HS-27A (cell line): Measurements from ENCODE around the gene DUSP16.
"Not testable (repeated sequence)": the region's sequence is repeated elsewhere in the genome, so short reads cannot be mapped to it uniquely, and the experiment has no call there.

Source experiments
- DNase-seq: peaks from one replicate; pipeline ENCODE4 v3.0.0-alpha.2; 2012; ENCODE audit warnings: low read depth, missing footprints

The DUSP16 gene

GRCh38 chr12:12495536-12495935, 67.1 kb downstream of the DUSP16 start:
- DNase-seq = no peak

DNA sequence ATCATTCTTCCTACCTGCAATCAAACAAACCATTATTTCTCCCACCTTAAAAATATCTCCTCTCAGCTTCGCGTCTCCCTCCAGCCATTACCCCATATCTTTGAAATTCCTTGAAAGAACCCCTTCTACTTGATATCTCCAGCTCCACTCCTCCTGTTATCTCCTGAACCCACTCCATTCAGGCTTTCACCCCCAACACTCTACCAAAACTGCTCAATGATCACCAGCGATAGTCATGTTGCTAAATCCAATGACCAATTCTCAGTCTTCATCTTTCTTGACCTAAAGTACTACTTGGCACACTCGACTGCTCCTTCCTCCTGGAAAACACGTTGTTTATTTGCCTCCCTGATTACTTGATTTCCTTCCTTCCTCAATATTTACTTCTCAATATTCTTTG, 70.1 kb downstream of the DUSP16 start:
- DNase-seq = no peak

- DNase-seq = no peak
Measured at GRCh38 chr12:12491606-12492005, 71.1 kb downstream of the DUSP16 start.

DNA sequence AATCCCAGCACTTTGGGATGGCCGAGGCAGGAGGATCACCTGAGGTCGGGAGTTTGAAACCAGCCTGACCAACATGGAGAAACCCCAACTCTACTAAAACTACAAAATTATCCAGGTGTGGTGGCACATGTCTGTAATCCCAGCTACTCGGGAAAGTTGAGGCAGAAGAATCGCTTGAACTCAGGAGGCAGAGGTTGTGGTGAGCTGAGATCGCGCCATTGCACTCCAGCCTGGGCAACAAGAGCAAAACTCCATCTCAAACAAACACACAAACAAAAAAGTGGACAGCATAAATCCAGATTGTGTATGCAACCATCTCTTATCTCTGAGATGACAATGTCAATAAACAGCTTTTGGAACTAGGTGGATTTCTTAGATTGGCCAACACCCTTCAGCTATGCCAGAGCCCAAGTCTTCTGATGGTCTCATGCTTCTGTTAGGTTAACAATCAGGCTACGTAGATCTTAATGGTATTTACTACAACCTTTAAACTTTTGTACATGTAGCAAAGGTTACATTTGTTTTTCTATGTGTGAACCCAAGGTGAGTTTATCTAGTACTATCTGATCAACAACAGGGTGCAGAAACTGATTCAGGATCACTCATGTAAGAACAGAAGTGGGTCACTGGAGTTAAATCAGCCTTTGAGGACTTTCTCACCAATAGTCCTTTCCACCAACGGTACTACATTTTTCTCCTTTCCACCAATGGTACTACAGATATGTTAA, 73.7 kb downstream of the DUSP16 start:
- no peak for DNase-seq

DNA sequence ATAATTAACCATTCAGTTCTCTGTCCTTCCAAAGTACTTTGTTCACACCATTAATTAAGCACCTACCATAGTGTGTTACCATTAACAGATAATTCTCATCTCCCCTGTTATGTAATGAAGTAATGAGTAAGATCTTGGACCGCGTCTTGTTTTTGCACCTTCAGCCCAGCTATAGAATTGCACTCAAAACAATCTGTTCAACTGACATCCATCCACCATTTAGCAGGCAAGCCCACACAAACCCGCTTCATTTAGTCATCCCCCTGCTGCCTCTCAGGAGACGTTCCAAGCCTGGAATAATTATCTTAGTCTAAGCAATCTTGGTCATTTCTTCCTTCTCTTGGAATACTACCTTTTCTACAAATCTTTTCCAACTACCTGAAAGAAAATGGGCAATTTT, 74.4 kb downstream of the DUSP16 start:
- no peak for DNase-seq

DNA sequence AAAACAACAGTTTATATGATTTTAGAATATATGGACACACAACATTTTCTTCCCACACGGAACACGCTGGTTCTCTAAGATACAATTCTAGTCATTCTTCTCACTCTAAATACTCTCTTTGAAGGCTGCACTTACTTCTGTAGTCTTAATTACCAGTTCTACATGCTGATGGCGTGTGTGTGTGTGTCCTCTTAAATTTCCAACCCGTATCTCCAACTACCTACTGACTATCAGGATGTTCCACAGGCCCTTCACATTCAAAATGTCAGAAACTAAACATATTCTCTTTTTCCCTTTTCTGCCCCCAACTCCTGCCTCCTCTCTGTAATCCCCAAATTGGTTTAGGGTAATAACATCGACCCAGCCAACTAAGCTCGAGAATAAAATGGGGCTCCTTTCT, 75.2 kb downstream of the DUSP16 start:
- DNase-seq = no peak

- no peak for DNase-seq
Measured at GRCh38 chr12:12486661-12487240, 75.9 kb downstream of the DUSP16 start.

- DNase-seq = no peak
Measured at GRCh38 chr12:12483438-12483837, 79.2 kb downstream of the DUSP16 start.

DNA sequence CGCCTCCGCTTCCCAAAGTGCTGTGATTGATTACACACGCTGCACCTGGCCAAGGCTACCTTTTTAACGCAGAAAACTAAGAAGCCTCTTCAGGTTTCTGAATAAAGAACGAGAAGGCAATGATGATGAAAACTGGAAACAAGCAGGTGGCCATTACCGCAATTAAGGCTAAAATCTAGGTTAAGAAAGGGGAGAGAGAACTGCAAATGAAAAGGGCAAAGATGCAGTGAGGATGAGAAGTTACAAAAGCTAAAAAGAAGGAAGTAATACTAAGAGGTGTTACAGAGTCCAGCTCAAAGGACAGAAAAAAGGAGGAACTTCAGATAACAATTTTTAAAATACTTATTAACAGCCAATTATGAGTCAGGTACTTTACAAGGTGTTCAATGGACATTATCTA, 79.7 kb downstream of the DUSP16 start:
- DNase-seq = no peak

GRCh38 chr12:12482150-12482761, 80.4 kb downstream of the DUSP16 start:
- DNase-seq = no peak

GRCh38 chr12:12481631-12482030, 81.0 kb downstream of the DUSP16 start:
- no peak for DNase-seq

DNA sequence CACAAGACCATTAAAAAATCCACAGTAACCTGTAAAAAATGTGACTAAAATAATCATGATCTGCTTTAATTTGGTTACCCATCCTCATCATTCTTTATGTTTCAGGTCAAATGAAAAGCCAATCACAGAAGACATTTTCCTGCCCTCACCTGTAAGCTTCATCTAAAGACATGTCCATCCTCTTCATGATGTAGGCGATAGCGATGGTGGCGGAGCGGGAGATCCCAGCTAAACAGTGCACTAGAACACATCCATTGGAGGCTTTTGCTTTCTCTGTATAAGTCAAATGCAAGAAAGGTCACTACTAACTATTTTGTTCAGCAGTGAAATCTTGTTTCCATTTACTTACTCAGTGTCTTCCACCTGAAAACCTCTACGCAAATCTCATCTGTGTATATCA, 82.6 kb downstream of the DUSP16 start:
- no peak for DNase-seq

- DNase-seq = no peak
Measured at GRCh38 chr12:12477532-12477890, 85.2 kb downstream of the DUSP16 start.

DNA sequence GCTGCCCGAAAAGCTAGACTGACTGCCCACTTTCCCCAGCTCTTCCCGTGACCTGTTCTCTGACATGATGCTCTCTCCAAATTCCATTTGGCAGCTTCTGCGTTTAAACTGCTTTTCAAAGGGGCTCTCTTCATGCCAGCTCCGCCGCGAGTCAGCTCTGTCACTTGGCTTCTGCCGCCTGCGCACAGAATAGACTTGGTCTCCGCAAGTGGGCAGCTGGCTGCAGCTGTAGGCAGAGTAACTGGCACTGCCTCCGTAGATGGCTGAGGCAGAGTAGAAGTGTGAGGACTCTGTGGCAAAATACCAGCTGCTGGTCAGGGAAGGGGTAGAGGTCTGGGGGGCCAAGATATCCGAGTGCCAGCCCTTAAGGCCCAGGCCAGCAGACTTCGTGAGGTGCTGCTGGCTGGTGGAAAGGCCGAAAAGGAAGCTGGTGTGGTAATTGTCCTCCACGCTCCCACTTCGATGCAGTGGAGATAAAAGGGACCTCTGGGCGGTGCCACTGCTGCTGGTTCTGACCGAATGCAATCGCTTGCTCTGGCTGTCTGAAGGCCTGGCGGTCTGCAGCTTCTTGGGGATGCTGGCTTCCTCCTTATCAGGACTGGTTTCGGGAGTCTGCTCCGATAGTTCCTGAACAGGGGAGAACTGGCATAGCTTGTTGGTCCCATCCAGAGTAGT, 85.7 kb downstream of the DUSP16 start:
- no peak for DNase-seq

DNA sequence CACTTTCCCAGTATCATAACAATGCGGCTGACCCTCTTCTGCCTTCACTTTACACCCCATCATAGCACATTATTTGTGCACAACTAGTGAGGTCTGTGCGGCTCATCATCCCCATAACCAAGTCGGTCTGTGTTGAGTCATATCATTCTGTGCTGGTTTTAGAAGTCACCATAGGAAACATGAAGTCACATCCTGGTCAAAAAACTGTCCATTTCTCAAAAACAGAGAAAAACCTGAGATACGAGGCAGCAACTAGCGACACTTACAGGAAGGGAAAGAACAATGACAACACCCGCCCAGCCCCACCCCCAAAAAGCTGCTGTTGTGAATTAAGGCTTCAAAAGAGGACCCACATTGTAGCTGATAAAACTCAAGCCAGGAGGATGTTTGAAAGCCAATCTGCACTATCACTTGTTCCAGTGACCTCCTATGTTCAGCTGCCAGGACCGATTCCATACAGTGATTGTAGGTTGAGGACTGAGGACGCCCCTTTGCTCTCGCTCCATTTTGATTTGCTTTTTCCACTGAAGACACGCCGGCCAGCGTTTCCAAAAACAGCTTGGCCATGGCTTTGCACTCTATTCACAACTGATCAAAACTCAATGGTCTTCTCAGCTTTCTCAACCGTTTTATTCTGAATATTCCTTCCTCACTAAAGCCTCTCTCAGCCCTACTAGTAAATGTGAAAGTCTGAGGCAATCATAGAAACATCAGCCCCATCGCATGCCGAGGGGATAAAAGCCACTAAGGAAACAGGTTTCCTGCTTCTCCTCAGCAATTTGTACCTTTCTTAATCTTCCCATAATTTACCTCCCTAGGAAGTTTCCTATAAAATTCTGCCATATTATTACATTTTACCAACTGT, 87.5 kb downstream of the DUSP16 start:
- no peak for DNase-seq

DNA sequence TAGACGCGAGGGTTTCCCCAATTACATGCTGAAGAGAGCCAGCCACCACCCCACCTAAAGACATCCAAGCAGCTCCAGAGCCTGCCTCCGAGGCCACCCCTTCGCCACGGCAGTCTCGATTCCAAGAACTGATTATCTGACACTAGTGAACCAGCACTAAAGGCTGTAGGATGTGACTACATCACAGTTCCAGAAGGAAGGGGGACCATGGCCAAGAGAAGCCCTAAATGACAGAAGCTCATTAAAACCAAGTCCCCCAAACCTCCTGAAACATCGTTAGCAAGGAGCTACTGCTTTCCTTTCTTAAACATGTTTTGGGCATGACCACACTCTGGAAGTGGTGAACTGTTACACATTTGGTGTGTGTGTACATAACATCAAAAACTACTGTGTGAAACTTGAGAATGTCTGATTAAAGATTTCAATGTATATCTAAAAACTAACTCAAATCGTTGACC, 88.2 kb downstream of the DUSP16 start:
- no peak for DNase-seq

- DNase-seq = no peak
Measured at GRCh38 chr12:12473223-12473622, 89.4 kb downstream of the DUSP16 start.

- DNase-seq = not testable (repeated sequence)
Measured at GRCh38 chr12:12471982-12472961, 90.4 kb downstream of the DUSP16 start.

DNA sequence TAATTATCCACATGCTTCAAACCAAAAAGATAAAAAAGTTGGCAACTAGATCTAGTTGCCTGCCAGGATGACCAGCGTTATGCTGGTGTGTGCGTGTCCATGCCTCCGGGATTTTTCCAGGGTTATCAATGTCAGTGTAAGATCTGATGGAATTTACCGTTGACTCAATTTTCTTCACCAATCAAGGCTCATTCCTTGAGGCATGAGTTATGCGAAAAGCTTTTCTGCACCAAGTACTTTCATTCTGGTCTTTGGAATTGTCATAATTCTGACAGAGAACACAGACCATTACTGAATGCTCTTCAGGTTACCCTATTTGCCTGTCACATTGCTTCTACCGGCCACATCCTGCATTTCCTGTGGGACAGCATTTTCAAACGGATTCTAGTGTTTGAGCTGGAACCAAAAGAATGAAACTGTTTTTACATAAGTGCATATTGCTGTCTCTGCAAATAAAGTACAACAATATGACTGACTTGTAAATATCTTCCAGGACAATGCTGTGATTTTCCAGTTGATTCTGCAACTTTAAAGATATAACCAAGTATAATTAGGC, 91.8 kb downstream of the DUSP16 start:
- no peak for DNase-seq

- no peak for DNase-seq
Measured at GRCh38 chr12:12469386-12469785, 93.3 kb downstream of the DUSP16 start.
